Neutrophil (primary cell): Measurements from ENCODE around the gene MACIR.
A peak's percentile ranks its signal among the peaks of the same experiment; 100 is the strongest.

Experiments used
- H3K27ac ChIP-seq: fragments of 200-600 bp; sonication (generic); 2 replicates; pipeline ENCODE4 v1.5.1; 2016; ENCODE audit warnings: mild to moderate bottlenecking, moderate library complexity
- H3K27me3 ChIP-seq: fragments of 200-600 bp; sonication (generic); 2 replicates; pipeline ENCODE4 v1.6.0; 2016; ENCODE audit warnings: mild to moderate bottlenecking
- H3K36me3 ChIP-seq: fragments of 200-600 bp; sonication (generic); 2 replicates; pipeline ENCODE4 v1.5.1; 2017
- H3K4me1 ChIP-seq, 2 experiments: fragments of 200-600 bp in 1 of 2; sonication (generic) in 1 of 2; 1 replicate in 1 of 2; 2 replicates in 1 of 2; pipeline versions ENCODE4 v1.5.1 to v1.6.1; 2013 to 2016; ENCODE audit warnings: low read depth in 1 of 2, low read length in 1 of 2, mild to moderate bottlenecking in 1 of 2, moderate library complexity in 1 of 2; ENCODE audit not compliant: control insufficient read depth in 1 of 2, insufficient read depth in 1 of 2
- H3K4me3 ChIP-seq, 2 experiments: fragments of 200-600 bp in 1 of 2; sonication (generic) in 1 of 2; 1 replicate in 1 of 2; 2 replicates in 1 of 2; pipeline ENCODE4 v1.5.1; 2013 to 2016; ENCODE audit warnings: low read depth in 1 of 2, low read length in 1 of 2, mild to moderate bottlenecking in 1 of 2, moderate library complexity in 1 of 2
- H3K9me3 ChIP-seq: fragments of 200-600 bp; sonication (generic); 2 replicates; pipeline ENCODE4 v1.5.1; 2016
- CTCF ChIP-seq: fragments of 200-600 bp; sonication (generic); IDR thresholded peaks from 2 replicates; pipeline ENCODE4 v1.5.1; 2016; ENCODE audit warnings: antibody characterized with exemption

The MACIR gene

GRCh38 chr5:103249068-103249467 lies 9.5 kb upstream of the MACIR start:
- Histone ChIP-seq H3K9me3 (no peaks in the 10 kb centered on the region), H3K27me3 (no peaks in the 10 kb centered on the region), H3K27ac (no peak overlapping the region), H3K36me3 (no peaks in the 10 kb centered on the region), H3K4me1 (peaks cover 26 to 33% of the 10 kb centered on the region in 2 experiments), H3K4me3 (no peak overlapping the region)
- TF ChIP-seq CTCF, result no peak

GRCh38 chr5:103254921-103255320 lies 3.6 kb upstream of the MACIR start:
- no peaks in the 10 kb centered on the region for H3K9me3 ChIP-seq
- no peak for TF ChIP-seq CTCF

GRCh38 chr5:103255691-103256090 lies 2.9 kb upstream of the MACIR start:
- TF ChIP-seq CTCF, result no peak
- Histone ChIP-seq H3K36me3 (no peaks in the 10 kb centered on the region), H3K27ac (peak overlapping the region; percentile 72), H3K27me3 (no peaks in the 10 kb centered on the region), H3K9me3 (no peaks in the 10 kb centered on the region), H3K4me3 (no peak overlapping the region), H3K4me1 (peaks cover 57 to 71% of the 10 kb centered on the region in 2 experiments)

More at GRCh38 chr5:103254921-103255320, 3.6 kb upstream of the MACIR start:
- no peaks in the 10 kb centered on the region for H3K27me3 ChIP-seq
- no peaks in the 10 kb centered on the region for H3K36me3 ChIP-seq
- H3K4me3 ChIP-seq, result no peak overlapping the region
- H3K27ac ChIP-seq, result peak overlapping the region; percentile 72
- H3K4me1 ChIP-seq, result peaks cover 49 to 64% of the 10 kb centered on the region in 2 experiments

- Histone ChIP-seq H3K27me3 (no peaks in the 10 kb centered on the region), H3K4me3 (no peak overlapping the region), H3K27ac (peak overlapping the region; percentile 72), H3K4me1 (peaks cover 62 to 76% of the 10 kb centered on the region in 2 experiments), H3K36me3 (no peaks in the 10 kb centered on the region), H3K9me3 (no peaks in the 10 kb centered on the region)
- TF ChIP-seq CTCF, result no peak
Measured at GRCh38 chr5:103256178-103256577, 2.4 kb upstream of the MACIR start.

- Histone ChIP-seq H3K4me1 (peaks cover 68 to 87% of the 10 kb centered on the region in 2 experiments), H3K27ac (peak overlapping the region; percentile 89), H3K9me3 (no peaks in the 10 kb centered on the region), H3K4me3 (peak overlapping the region; percentile 89 to 98), H3K36me3 (no peaks in the 10 kb centered on the region), H3K27me3 (no peaks in the 10 kb centered on the region)
- no peak for TF ChIP-seq CTCF
Measured at GRCh38 chr5:103258957-103259704, 568 bp downstream of the MACIR start.
